HepG2 (cell line): ENCODE data around the gene TSPAN31. TPM values are rescaled to one million over a fixed set of nuclear protein-coding genes. Genes with fewer than 3 reads are reported as not detected.

Experiments used
- DMAP1 ChIP-seq: IDR thresholded peaks from 2 replicates; pipeline ENCODE4 v1.6.1; 2016
- DR1 ChIP-seq: sonication (generic); formaldehyde crosslinking; IDR thresholded peaks from 2 replicates; pipeline ENCODE4 v1.8.0; 2021; ENCODE audit warnings: mild to moderate bottlenecking, missing genetic modification reagents, inconsistent platforms
- HOMEZ ChIP-seq: IDR thresholded peaks from 2 replicates; pipeline ENCODE4 v1.6.1; 2016; ENCODE audit warnings: low read depth
- HOXD1 ChIP-seq: sonication (generic); formaldehyde crosslinking; IDR thresholded peaks from 2 replicates; pipeline ENCODE4 v1.5.0; 2020; ENCODE audit warnings: missing genetic modification reagents
- MXD1 ChIP-seq: sonication (generic); formaldehyde crosslinking; IDR thresholded peaks from 2 replicates; pipeline ENCODE4 v1.4.0; 2020; ENCODE audit warnings: mild to moderate bottlenecking, missing genetic modification reagents
- NCOR1 ChIP-seq: fragments of 200-600 bp; sonication (generic); IDR thresholded peaks from 2 replicates; pipeline ENCODE4 v1.7.0; 2017; ENCODE audit warnings: antibody characterized with exemption, low read length, borderline replicate concordance
- NR2F1 ChIP-seq, 2 experiments: fragments of 450-650 bp in 1 of 2; formaldehyde crosslinking in 1 of 2; IDR thresholded peaks; 2 replicates each; pipeline versions ENCODE4 v1.5.0 to v1.6.1; 2016 to 2020; ENCODE audit warnings: mild to moderate bottlenecking in 1 of 2, missing compliant biosample characterization in 1 of 2, missing genetic modification reagents in 1 of 2, moderate library complexity in 1 of 2
- NRL ChIP-seq: sonication (generic); formaldehyde crosslinking; IDR thresholded peaks from 2 replicates; pipeline ENCODE4 v1.5.0; 2020; ENCODE audit warnings: missing genetic modification reagents, mild to moderate bottlenecking, moderate library complexity, borderline replicate concordance
- PAWR ChIP-seq: sonication (generic); formaldehyde crosslinking; IDR thresholded peaks from 2 replicates; pipeline ENCODE4 v1.4.0; 2020; ENCODE audit warnings: missing genetic modification reagents, mild to moderate bottlenecking, borderline replicate concordance
- POLR2A ChIP-seq, 2 experiments: IDR thresholded peaks; 2 replicates each; pipeline ENCODE4 v1.6.1; 2011; ENCODE audit warnings: low read depth in 2 of 2, low read length in 2 of 2, mild to moderate bottlenecking in 1 of 2, moderate library complexity in 1 of 2; ENCODE audit not compliant: insufficient read depth in 1 of 2
- RARG ChIP-seq: sonication (generic); formaldehyde crosslinking; IDR thresholded peaks from 2 replicates; pipeline ENCODE4 v1.4.0; 2020; ENCODE audit warnings: low read depth, mild to moderate bottlenecking, missing genetic modification reagents
- REPIN1 ChIP-seq: sonication (generic); formaldehyde crosslinking; IDR thresholded peaks from 2 replicates; pipeline ENCODE4 v1.8.0; 2022; ENCODE audit warnings: missing genetic modification reagents, low read depth, mild to moderate bottlenecking, borderline replicate concordance
- SP140L ChIP-seq: sonication (generic); formaldehyde crosslinking; IDR thresholded peaks from 2 replicates; pipeline ENCODE4 v1.4.0; 2020; ENCODE audit warnings: missing genetic modification reagents, borderline replicate concordance
- THAP7 ChIP-seq: sonication (generic); formaldehyde crosslinking; IDR thresholded peaks from 2 replicates; pipeline ENCODE4 v1.8.1; 2023; ENCODE audit warnings: mild to moderate bottlenecking, missing genetic modification reagents
- ZFP1 ChIP-seq: IDR thresholded peaks from 2 replicates; pipeline ENCODE4 v1.6.1; 2016
- ZNF121 ChIP-seq: sonication (generic); formaldehyde crosslinking; IDR thresholded peaks from 2 replicates; pipeline ENCODE4 v1.5.0; 2020; ENCODE audit warnings: mild to moderate bottlenecking, missing genetic modification reagents
- ZNF180 ChIP-seq: sonication (generic); formaldehyde crosslinking; IDR thresholded peaks from 2 replicates; pipeline ENCODE4 v1.4.0; 2020; ENCODE audit warnings: low read depth, missing genetic modification reagents, borderline replicate concordance
- ZNF224 ChIP-seq: sonication (generic); formaldehyde crosslinking; IDR thresholded peaks from 2 replicates; pipeline ENCODE4 v1.5.0; 2020; ENCODE audit warnings: mild to moderate bottlenecking, missing genetic modification reagents
- ZNF264 ChIP-seq: sonication (generic); formaldehyde crosslinking; IDR thresholded peaks from 2 replicates; pipeline ENCODE4 v1.4.0; 2020; ENCODE audit warnings: missing genetic modification reagents
- ZNF275 ChIP-seq: sonication (generic); formaldehyde crosslinking; IDR thresholded peaks from 2 replicates; pipeline ENCODE4 v1.8.0; 2022; ENCODE audit warnings: missing genetic modification reagents, mild to moderate bottlenecking, inconsistent platforms, borderline replicate concordance
- ZNF34 ChIP-seq: sonication (generic); formaldehyde crosslinking; IDR thresholded peaks from 2 replicates; pipeline ENCODE4 v1.4.0; 2020; ENCODE audit warnings: mild to moderate bottlenecking, missing genetic modification reagents, borderline replicate concordance
- ZNF589 ChIP-seq: sonication (generic); formaldehyde crosslinking; conservative IDR thresholded peaks from 2 replicates; pipeline ENCODE4 v1.8.0; 2022; ENCODE audit warnings: mild to moderate bottlenecking, moderate library complexity, missing genetic modification reagents
- ZNF749 ChIP-seq: sonication (generic); formaldehyde crosslinking; IDR thresholded peaks from 2 replicates; pipeline ENCODE4 v1.8.0; 2022; ENCODE audit warnings: mild to moderate bottlenecking, missing genetic modification reagents, moderate library complexity, borderline replicate concordance
- ZNF776 ChIP-seq: sonication (generic); formaldehyde crosslinking; IDR thresholded peaks from 2 replicates; pipeline ENCODE4 v1.4.0; 2020; ENCODE audit warnings: mild to moderate bottlenecking, missing genetic modification reagents
- ZNF782 ChIP-seq: sonication (generic); formaldehyde crosslinking; IDR thresholded peaks from 2 replicates; pipeline ENCODE4 v1.4.0; 2020; ENCODE audit warnings: missing genetic modification reagents, mild to moderate bottlenecking, borderline replicate concordance
- ZNF816 ChIP-seq: sonication (generic); formaldehyde crosslinking; IDR thresholded peaks from 2 replicates; pipeline ENCODE4 v1.8.0; 2022; ENCODE audit warnings: missing genetic modification reagents, mild to moderate bottlenecking, borderline replicate concordance
- polyA plus RNA-seq, 8 experiments: library from polyadenylated mRNA; depleted of rRNA in 3 of 8; stranded (reverse) in 7 of 8; unstranded in 1 of 8; fragments of >200 nt; fragmentation: Illumina TruSeq in 4 of 8; extraction: Trizol in 4 of 8; gene quantifications; 2 replicates each; pipeline versions ENCODE4 v1.2.1 to v1.2.3, GENCODE V29; 2011 to 2016; ENCODE audit warnings: low read depth in 4 of 8, missing spikeins in 1 of 8, mixed read lengths in 1 of 8; ENCODE audit not compliant: insufficient read depth in 1 of 8
- total RNA-seq, 5 experiments: library from RNA; depleted of rRNA; stranded (reverse); fragments of >200 nt; fragmentation: Illumina TruSeq; extraction: Trizol; gene quantifications; 2 replicates each; pipeline ENCODE4 v1.2.3, GENCODE V29; 2016; ENCODE audit warnings: low read depth in 1 of 5

TSPAN31 gene
- total and polyA plus RNA-seq, 2 of the 13 experiments (the other 11 are each of a cell fraction or from before 2014, with no cell fraction given) = 10.4 to 24.6 TPM

- TF ChIP-seq PAWR (CRISPR knock-in tag) = no peak; the same call in 1 of the 2 replicates
- peak; percentile 85 for TF ChIP-seq DR1 (CRISPR knock-in tag)
- TF ChIP-seq ZNF782 (CRISPR knock-in tag) = peak; percentile 87; the same call in 1 of the 2 replicates
- TF ChIP-seq NCOR1 = peak; percentile 69; the same call in 1 of the 2 replicates
- peak; percentile 91; the same call in 1 of the 2 replicates for TF ChIP-seq ZNF749 (CRISPR knock-in tag)
- peak; percentile 79; the same call in 1 of the 2 replicates for TF ChIP-seq REPIN1 (CRISPR knock-in tag)
- TF ChIP-seq ZNF224 (CRISPR knock-in tag) = no peak
- TF ChIP-seq SP140L (CRISPR knock-in tag) = no peak
- TF ChIP-seq ZNF816 (CRISPR knock-in tag) = peak; percentile 67; the same call in 1 of the 2 replicates
- no peak for TF ChIP-seq HOMEZ (CRISPR knock-in tag)
- peak; percentile 89; the same call in 1 of the 2 replicates for TF ChIP-seq ZFP1
- TF ChIP-seq THAP7 (CRISPR knock-in tag) = peak; percentile 92
- TF ChIP-seq ZNF275 (CRISPR knock-in tag) = peak; percentile 11; the same call in 1 of the 2 replicates
- peak; percentile 21; the same call in 1 of the 2 replicates for TF ChIP-seq NRL (CRISPR knock-in tag)
- peak; percentile 75 to 80 for TF ChIP-seq POLR2A (IDR thresholded peaks at IDR 0.05; ENCODE audit: insufficient read depth in 1 of 2, low read depth in 2 of 2, low read length in 2 of 2)
- peak; percentile 94 for TF ChIP-seq MXD1 (CRISPR knock-in tag)
- no peak for TF ChIP-seq ZNF34 (CRISPR knock-in tag)
- TF ChIP-seq ZNF121 (CRISPR knock-in tag) = no peak
- 0 out of 2 replicates have a peak, but pooled peaks have one; percentile 73 for TF ChIP-seq ZNF180 (CRISPR knock-in tag)
- TF ChIP-seq NR2F1 (CRISPR knock-in tag; IDR thresholded peaks at IDR 0.05) = no peak; a peak in 1 of 4 replicates
- TF ChIP-seq HOXD1 (CRISPR knock-in tag) = peak; percentile 81; the same call in 1 of the 2 replicates
- peak; percentile 87; the same call in 1 of the 2 replicates for TF ChIP-seq RARG
- TF ChIP-seq ZNF776 (CRISPR knock-in tag) = peak; percentile 80; the same call in 1 of the 2 replicates
- 0 out of 2 replicates have a peak, but pooled peaks have one; percentile 41 for TF ChIP-seq ZNF264 (CRISPR knock-in tag)
- peak; percentile 97 for TF ChIP-seq DMAP1 (CRISPR knock-in tag)
- peak; percentile 88 for TF ChIP-seq ZNF589 (CRISPR knock-in tag)
Observed at GRCh38 chr12:57751788-57752667, 7.2 kb downstream of the TSPAN31 start, which contains the start of gene CDK4 (continued).
